Stimulated activated CD8-positive, alpha-beta memory T cell treated with anti-CD3 and anti-CD28 coated beads, Interleukin-7, amount 100 ng/mL, for 48 hours (primary cell): ENCODE results near the gene TXNDC2.
"Not testable (repeated sequence)": the region's sequence is repeated elsewhere in the genome, so short reads cannot be mapped to it uniquely, and the experiment has no call there.

Source experiments
- DNase-seq, 2 donors: peaks; one replicate each; pipeline ENCODE4 v3.0.0-alpha.2; 2020; ENCODE audit warnings: low read depth in 1 of 2; ENCODE audit errors: extremely low read depth in 1 of 2

The TXNDC2 gene

GRCh38 chr18:9878783-9879242 is 7.0 kb upstream of the TXNDC2 start:
- no peak for DNase-seq

- no peak for DNase-seq
Observed at GRCh38 chr18:9884090-9884489, 1.7 kb upstream of the TXNDC2 start.

DNA sequence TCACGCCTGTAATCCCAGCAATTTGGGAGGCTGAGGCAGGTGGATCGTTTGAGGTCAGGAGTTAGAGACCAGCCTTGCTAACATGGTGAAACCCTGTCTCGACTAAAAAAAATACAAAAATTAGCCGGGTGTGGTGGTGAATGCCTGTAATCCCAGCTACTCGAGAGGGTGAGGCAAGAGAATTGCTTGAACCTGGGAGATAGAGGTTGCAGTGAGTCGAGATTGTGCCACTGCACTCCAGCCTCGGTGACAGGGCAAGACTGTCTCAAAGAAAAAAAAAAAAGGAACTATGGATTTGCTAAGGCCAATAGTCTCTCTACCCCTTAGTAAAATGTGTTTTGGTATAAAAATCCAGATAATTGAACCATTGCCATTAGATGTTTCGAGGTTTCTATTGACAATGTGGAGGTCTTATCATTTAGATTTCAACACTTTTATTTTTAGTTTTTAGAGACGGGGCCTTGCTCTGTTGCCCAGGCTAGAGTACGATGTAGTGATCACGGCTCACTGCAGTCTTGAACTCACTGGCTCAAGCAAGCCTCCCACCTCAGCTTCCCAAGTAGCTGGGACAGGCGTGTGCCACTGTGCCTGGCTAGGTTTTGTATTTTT is 1.1 kb upstream of the TXNDC2 start:
- no peak for DNase-seq

DNA sequence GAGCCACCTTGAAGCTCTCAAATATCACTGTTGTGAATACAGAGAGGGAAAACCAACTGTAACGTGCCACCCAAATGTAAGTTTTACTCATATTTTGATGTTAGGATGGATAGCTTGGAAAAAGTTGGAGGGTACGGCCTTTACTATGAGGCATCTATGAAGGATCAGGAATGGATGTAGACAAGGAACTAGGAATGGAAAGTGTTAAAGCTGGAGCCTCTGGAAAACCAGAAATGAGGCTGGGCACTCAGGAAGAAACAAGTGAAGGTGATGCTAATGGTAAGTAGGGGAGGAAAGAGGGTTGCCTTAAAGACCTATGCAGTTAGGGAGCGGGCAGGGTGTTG is 204 bp downstream of the TXNDC2 start:
- no peak for DNase-seq

DNA sequence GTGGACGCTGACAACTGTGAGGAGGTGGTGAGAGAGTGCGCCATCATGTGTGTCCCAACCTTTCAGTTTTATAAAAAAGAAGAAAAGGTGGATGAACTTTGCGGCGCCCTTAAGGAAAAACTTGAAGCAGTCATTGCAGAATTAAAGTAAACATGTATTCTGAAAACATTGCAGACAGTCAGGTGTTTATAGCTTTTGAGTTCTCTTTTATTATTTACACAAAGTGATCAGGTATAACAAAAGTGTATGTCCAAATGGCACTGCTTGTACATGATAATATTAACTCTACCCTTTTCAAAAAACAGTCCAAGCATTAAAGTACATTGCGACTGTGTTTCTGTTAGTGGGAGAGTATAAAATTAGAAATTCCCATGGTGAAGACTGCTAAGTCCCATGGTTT is 2.2 kb downstream of the TXNDC2 start:
- no peak for DNase-seq

- DNase-seq: no peak
Observed at GRCh38 chr18:9890196-9890595, 4.4 kb downstream of the TXNDC2 start.

DNA sequence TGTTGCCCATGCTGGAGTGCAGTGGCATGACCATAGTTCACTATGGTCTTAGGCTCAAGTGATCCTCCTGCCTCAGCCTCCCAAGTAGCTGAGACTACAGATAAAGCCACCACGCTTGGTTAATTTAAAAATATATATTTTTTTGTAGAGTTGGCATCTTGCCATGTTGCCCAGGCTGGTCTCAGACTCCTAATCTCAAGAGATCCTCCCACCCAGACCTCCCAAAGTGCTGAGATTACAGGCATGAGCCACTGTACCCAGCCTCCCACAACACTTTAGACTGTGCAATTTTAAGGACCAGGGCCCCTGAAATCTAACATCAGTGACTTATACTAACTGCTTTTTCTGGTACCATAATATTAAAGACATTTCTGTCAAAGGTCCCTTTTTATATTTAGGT is 5.2 kb downstream of the TXNDC2 start:
- no peak for DNase-seq

DNA sequence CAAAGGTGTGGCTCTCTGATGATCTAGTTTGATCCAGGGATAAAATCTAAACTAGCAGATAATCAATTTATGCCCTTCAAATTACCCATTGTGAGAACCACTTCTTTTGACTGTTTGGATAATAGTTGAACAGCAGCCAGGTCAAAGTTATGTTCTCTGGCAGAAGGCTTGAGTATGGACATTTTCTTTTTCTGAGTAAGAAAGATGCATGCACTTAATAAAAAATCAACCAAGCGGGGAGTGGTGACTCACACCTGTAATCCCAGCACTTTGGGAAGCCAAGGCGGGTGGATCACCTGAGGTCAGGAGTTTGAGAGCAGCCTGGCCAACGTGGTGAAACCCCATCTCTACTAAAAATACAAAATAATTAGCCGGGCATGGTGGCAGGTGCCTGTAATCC is 5.7 kb downstream of the TXNDC2 start:
- DNase-seq: not testable (repeated sequence)

- DNase-seq: no peak
Observed at GRCh38 chr18:9894454-9895068, 8.8 kb downstream of the TXNDC2 start.

- DNase-seq: no peak
Observed at GRCh38 chr18:9897129-9897528, 11.4 kb downstream of the TXNDC2 start.

GRCh38 chr18:9897787-9898291 is 12.1 kb downstream of the TXNDC2 start:
- not testable (repeated sequence) for DNase-seq

- DNase-seq: no peak
Observed at GRCh38 chr18:9898792-9899549, 13.2 kb downstream of the TXNDC2 start.

DNA sequence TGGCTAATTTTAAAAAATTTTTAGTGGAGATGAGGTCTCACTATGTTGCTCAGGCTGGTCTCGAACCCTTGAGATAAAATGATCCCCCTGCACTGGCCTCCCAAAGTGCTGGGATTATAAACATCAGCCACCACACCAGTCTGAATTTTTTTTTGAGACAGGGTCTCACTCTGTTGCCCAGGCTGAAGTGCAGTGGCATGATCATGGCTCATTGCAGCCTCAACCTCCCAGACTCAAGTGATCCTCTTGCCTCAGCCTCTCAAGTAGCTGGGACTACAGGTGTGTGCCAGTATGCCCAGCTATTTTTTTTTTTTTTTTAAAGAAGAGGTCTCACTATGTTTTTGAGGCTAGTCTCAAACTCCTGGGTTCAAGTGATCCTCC is 13.8 kb downstream of the TXNDC2 start:
- DNase-seq: not testable (repeated sequence)

- no peak for DNase-seq
Observed at GRCh38 chr18:9900699-9901098, 14.9 kb downstream of the TXNDC2 start.

DNA sequence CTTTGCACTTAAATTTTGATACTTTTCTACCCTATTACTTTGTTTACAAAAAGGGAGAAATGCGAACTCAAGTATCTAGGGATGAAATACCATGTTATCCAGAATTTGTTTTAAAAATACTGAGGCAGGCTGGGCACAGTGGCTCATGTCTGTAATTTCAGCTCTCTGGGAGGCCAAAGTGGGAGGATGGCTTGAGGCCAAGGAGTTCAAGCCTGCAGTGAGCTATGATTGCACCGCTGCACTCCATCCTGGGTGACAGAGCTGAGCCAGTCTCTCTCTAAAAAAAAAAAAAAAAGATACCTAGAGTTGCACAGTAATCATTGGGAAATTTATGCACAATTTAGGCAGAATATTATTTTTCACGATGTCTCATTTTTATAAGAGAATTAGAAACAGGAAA is 15.6 kb downstream of the TXNDC2 start:
- no peak for DNase-seq

- DNase-seq: not testable (repeated sequence)
Observed at GRCh38 chr18:9902264-9902663, 16.5 kb downstream of the TXNDC2 start.

GRCh38 chr18:9902832-9903231 is 17.1 kb downstream of the TXNDC2 start:
- no peak for DNase-seq

GRCh38 chr18:9905401-9905922 is 19.7 kb downstream of the TXNDC2 start:
- no peak for DNase-seq

GRCh38 chr18:9906481-9906880 is 20.7 kb downstream of the TXNDC2 start:
- DNase-seq: no peak

GRCh38 chr18:9907867-9908266 is 22.1 kb downstream of the TXNDC2 start:
- no peak for DNase-seq

- DNase-seq: no peak
Observed at GRCh38 chr18:9910071-9910470, 24.3 kb downstream of the TXNDC2 start.

GRCh38 chr18:9910661-9911060 is 24.9 kb downstream of the TXNDC2 start:
- no peak for DNase-seq
